Body of pancreas (tissue), 4 donors: ENCODE results near the gene KCNAB1.

ENCODE experiments used
- POLR2A ChIP-seq, 3 donors: fragments of 450-650 bp; IDR thresholded peaks; one replicate each; pipeline ENCODE4 v1.6.1; 2016; ENCODE audit warnings: antibody characterized with exemption in 3 of 3, mild to moderate bottlenecking in 2 of 3
- TF ChIP-seq, protein P1 (sequence below), 7 experiments: fragments of 450-650 bp in 4 of 7; fragments of 200-600 bp in 3 of 7; sonication (generic) in 3 of 7; IDR thresholded peaks; one replicate each; pipeline ENCODE4 v1.5.1; 2016 to 2019; ENCODE audit warnings: antibody characterized with exemption in 7 of 7

DNA sequence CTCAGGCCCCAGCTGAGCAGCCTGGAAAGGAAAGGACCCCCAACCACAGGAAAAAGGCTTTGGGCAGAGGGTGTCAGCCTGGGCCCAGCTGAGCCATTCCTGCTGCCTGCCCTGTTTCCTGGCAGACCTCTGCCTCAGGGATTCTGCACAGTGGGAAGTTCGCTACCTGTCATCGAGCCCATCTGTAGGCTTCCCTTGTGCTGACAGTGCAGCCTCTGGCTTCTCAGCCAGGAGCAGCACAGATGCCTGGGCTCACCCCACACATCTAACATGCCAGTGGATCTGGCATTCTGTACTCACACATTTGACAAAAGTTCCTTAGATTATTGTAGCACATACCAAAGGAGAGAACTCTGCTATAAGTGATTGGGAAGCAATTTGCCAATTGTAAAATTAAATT lies 232.3 kb downstream of the KCNAB1 start:
- TF ChIP-seq, protein P1, sequence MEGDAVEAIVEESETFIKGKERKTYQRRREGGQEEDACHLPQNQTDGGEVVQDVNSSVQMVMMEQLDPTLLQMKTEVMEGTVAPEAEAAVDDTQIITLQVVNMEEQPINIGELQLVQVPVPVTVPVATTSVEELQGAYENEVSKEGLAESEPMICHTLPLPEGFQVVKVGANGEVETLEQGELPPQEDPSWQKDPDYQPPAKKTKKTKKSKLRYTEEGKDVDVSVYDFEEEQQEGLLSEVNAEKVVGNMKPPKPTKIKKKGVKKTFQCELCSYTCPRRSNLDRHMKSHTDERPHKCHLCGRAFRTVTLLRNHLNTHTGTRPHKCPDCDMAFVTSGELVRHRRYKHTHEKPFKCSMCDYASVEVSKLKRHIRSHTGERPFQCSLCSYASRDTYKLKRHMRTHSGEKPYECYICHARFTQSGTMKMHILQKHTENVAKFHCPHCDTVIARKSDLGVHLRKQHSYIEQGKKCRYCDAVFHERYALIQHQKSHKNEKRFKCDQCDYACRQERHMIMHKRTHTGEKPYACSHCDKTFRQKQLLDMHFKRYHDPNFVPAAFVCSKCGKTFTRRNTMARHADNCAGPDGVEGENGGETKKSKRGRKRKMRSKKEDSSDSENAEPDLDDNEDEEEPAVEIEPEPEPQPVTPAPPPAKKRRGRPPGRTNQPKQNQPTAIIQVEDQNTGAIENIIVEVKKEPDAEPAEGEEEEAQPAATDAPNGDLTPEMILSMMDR (IDR thresholded peaks at IDR 0.05), result no peak
- no peak for TF ChIP-seq POLR2A (IDR thresholded peaks at IDR 0.05)
